Putamen (tissue), 1 donor: ENCODE measurements around the gene CARD9.

Experiments used
- DNase-seq: peaks from one replicate; pipeline ENCODE4 v3.0.0-alpha.2; 2016; ENCODE audit warnings: low spot score

Gene CARD9

GRCh38 chr9:136335296-136336155 lies 37.9 kb downstream of the CARD9 start:
- no peak for DNase-seq

- no peak for DNase-seq
Observed at GRCh38 chr9:136334541-136334940, 38.9 kb downstream of the CARD9 start.

DNA sequence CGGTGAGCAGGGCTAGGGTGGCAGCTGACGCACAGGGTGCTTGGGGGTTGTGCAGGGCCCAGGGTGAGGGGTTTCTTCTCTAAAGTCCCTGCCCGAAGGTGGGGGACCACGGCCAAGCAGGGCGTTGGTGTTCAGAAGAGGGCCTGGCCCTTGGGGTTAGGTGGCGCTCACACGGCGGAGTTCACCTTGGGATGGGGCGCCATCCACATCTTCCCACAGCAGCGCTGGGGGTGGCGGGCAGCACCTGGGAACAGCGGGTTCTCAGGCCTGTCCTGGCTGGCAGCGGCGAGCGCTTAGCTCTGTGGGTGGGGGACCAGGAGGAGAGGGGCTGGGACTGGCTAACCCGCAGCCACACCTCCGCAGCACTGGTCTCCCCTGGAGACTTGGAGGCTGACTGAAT lies 40.0 kb downstream of the CARD9 start:
- DNase-seq, result no peak

DNA sequence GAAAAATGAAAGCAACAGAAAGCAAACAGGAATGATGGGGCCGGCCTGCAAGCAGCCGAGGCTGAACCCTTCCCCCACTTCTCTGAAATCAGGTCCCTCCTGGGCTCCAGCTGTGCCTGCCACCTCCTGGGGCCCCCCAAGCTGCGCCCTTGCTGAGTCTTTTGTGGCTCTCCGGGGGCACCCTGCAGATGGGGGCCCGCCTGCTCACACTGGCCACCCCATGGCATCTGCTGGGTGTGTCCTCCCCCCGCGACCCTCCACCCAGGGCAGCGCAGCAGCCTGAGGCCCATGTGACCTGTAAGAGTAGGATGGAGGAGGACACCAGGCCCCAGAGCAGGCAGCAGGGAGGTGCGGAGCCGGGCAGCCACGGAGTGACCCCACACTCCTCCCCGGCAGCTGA lies 40.4 kb downstream of the CARD9 start:
- DNase-seq, result no peak

DNA sequence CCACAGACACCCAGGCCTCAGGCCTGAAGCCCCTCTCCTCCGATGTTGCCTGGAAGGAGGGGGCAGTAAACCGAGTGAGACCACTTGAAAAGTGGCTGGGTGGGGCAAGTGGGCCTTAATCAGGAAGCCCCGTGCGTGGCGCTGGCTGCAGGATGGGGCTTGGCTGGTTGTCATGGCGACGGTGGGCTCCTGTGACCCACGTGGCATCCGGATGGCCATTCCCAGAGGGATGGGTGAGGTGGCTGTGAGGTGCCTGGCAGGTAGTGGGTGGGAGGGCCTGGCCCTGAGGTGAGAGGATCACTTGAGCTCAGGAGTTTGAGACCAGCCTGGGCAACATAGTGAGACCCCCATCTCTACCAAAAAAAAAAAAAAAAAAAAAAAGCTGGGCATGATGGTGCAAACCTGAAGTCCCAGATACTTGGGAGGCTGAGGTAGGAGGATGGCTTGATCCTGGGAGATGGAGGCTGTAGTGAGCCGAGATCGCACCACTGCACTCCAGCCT lies 40.9 kb downstream of the CARD9 start:
- no peak for DNase-seq

- no peak for DNase-seq
Observed at GRCh38 chr9:136331556-136332481, 41.6 kb downstream of the CARD9 start.

DNA sequence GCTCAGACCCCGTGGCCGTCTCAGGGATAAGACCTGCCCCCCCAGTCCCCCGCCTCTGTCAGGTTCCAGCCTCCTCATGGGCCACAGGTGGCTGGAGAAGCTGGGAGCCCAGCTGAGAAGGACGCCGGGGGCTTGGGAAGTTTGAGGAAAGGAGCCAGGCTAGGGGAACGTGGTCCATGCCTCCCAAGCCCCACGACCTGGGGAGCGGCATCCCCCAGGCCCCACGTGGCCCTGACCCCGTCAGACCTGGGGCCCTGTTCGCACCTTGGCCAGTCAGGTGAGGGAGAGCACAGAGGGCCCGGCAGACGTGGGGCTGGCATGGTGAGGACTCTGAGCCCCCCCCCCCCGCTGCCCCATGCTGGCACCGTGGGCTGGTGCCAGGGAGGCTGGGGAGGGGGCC lies 42.4 kb downstream of the CARD9 start:
- DNase-seq, result no peak

DNA sequence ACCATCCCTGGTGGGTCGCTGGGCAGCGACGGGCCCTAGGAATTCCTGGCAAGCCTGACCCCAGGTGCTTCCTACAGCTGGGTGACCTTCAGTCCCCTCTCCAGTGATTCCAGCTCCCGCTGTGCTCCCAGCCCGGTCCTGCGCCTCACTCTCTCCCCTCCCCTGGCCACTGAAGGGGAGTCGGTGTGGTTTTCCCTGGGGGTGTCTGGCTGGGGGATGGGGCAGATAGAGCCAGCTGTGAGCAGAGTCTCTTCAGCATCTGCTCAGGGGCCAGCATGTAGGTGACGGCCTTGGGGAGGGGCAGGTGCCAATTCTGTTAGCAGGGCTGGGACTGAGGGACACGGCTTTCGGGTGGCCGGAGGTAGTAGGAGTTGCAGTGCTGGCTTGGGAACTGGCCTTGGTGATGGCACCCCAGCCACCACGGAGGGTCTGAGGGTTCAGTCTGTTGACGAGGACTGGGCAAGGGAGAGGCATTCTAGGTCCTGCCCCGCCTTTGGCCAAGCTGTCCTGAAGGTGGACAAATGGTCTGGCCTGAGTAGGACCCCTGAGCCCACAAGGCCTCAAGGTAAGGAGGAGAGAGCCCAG lies 43.0 kb downstream of the CARD9 start:
- no peak for DNase-seq

- DNase-seq, result no peak
Observed at GRCh38 chr9:136329636-136330405, 43.6 kb downstream of the CARD9 start.

DNA sequence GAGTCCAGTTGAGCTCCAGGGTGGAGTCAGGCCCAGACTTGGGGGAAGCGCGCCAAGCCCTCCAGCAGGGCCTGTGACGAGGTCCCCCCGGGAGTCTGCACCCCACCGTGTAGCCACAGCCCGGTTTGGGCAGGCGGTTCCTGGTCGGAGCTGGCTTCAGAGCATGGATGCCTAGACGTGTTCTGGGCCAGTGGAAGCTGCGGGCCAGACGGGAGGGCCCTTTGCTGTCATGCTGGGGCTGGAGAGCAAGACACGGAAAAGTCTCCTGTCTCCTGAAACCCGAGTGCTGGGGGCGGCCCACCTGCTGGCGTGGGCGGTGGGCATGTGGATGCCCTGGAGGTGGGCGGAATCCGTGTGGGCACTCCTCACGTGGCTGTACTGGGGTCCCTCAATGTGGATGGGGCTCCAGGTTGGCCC lies 44.2 kb downstream of the CARD9 start:
- DNase-seq, result no peak

- DNase-seq, result peak; percentile 57
Observed at GRCh38 chr9:136328622-136329041, 44.8 kb downstream of the CARD9 start.

- DNase-seq, result no peak
Observed at GRCh38 chr9:136328011-136328621, 45.4 kb downstream of the CARD9 start.

DNA sequence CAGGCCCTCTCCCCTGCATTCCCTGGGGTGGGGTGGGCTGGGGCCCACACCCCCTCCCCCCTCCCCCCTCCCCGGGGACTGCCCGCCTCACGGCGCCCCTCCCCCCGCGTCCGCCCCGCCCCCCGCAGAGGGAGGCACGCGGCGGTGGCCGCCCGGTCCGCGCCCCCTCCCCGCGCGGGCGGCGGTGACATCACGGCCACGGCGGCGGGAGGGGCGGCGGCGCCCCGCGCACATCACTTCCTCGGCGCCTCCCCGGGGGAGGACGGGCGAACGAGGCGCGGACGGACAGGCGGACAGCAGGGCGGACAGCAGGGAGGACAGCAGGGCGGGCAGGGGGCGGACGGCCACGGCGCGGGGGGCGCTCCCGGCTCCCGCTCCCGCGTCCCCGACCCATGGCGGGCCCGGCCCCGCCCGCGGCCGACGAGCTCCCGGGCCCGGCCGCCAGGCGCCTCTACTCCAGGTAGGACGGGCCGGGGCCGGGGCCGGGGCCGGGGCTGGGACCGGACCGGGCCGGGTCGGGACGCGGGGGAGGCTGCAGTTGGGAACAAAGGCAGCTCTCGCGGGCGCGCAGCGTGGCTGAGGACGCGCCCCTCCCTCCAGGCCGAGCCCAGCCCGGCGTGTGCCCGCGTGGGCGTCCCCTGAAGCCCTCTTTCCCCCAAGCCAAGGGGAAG lies 46.0 kb downstream of the CARD9 start, which contains the start of gene GPSM1:
Gene GPSM1 (plus strand): TSS at position 236 of the 671 bp plus-strand sequence. CDS start 157 bp downstream, at position 393.
- no peak for DNase-seq

DNA sequence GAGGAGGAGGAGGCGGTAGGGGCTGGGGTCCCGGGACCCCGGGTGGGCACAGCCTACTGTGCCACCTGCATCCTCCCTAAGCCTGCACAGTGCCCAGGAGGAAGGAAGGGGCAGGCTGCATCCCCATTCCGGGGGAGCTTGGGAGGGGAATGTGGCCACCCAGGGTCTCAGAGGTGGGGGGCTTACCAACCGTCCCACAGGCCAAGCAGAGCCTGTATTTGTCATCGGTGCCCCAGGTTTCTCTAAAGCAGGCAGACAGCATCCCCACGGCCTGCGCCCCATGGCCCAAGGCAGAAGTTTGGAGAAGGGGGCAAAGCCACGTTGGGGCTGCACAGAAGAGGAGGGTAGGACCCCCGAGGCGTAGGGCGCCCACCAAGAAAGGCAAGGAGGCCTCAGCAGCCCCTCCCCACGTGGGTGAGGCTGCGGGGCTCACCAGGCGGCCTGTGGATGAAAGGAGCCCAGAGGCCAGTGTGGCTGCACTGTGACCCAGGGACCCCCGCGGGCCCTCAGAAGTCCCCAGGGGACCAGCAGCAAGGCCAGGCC lies 46.6 kb downstream of the CARD9 start:
- DNase-seq, result no peak

GRCh38 chr9:136326061-136326760 lies 47.3 kb downstream of the CARD9 start:
- DNase-seq, result no peak

DNA sequence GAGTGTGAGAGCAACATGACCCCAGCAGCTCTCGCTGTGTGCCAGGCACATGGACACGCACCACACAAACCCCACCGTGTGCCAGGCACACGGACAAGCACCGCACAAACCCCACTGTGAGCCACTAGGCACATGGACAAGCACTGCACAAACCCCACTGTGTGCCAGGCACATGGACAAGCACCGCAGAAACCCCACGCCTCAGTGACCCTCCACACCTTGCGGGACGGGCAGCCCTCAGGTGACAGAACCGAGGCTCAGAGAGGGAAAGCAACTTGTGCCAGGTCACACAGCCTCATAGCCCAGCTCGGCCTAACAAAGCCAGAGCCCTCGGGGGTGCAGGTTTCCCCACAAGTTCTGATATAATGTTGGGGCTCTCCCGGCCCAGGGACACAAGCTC lies 48.1 kb downstream of the CARD9 start:
- no peak for DNase-seq

GRCh38 chr9:136324501-136325300 lies 48.8 kb downstream of the CARD9 start:
- DNase-seq, result no peak

DNA sequence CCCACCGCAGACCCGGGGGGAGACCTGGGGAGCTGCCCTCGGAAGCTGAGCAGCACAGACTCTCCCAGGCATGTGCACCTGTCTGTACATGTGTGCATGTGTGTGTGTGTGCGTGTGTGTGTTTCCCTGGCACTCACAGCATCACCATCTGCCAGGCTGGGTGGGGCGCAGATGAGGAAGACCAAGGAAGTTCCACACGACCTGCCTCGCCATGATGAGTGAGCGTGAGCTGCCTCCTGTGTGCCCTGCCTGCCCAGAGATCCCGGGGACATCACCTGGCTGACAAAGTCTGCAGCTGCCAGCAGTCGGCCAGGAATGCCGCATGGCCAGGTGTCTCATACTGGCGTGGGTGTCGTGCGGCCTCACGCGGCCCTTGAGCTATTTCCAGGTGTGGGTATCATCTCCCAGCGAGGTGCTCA lies 50.1 kb downstream of the CARD9 start:
- no peak for DNase-seq
